ENCODE results near the gene POC1B.
A peak's percentile ranks its signal among the peaks of the same experiment; 100 is the strongest.

The POC1B gene

DNA sequence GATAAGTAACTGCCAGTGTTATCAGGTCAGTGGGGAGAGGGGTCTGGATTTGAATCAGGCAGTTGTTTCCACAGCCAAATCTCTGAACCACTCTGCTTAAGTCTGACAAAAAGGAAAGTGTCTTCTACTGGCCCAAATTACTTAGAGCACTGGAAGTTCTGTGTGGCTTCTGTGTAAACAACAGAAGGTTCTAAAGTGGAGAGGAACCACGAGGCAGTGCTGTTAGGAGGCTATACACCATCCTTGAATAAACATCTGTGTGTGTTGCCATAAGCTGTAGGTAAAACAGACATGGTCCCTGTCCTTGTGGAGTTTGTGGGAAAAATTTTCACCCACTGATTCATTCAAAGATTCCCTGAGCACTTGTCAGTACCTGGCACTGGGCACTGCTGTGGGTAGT is 51.2 kb downstream of the POC1B start:
- Histone ChIP-seq H2BK5ac (ENCODE audit: low read length) (no peak overlapping the region), H3K27ac (ENCODE audit: low read depth, low read length) (no peak overlapping the region), H3K4ac (ENCODE audit: low read depth, low read length) (no peak overlapping the region), H3K79me2 (ENCODE audit: control insufficient read depth, insufficient read depth, low read length) (no peaks in the 10 kb centered on the region), H4K8ac (ENCODE audit: low read depth, low read length) (no peak overlapping the region), H3K4me2 (ENCODE audit: low read length) (no peak overlapping the region), H3K23ac (ENCODE audit: low read length) (no peak overlapping the region), H3K4me3 (ENCODE audit: low read length) (no peak overlapping the region), H3K36me3 (ENCODE audit: control insufficient read depth, insufficient read depth, low read length) (no peaks in the 10 kb centered on the region), H3K27me3 (ENCODE audit: insufficient read depth, low read length, poor library complexity) (no peaks in the 10 kb centered on the region), H3K18ac (ENCODE audit: low read length) (no peak overlapping the region), H3K9ac (ENCODE audit: low read length) (no peak overlapping the region), H2BK15ac (replicated peaks; ENCODE audit: low read depth) (no peak overlapping the region), H2AK5ac (ENCODE audit: low read length) (no peak overlapping the region), H4K5ac (ENCODE audit: low read length) (no peak overlapping the region), H3K56ac (ENCODE audit: low read length) (no peak overlapping the region), H2BK120ac (ENCODE audit: low read depth, low read length) (no peak overlapping the region), H3K4me1 (ENCODE audit: control insufficient read depth, low read depth, low read length) (no peaks in the 10 kb centered on the region), H3K79me1 (ENCODE audit: low read length) (no peaks in the 10 kb centered on the region)
- WGBS (ENCODE audit: extremely low coverage, insufficient coverage, low lambda C conversion rate): no CpG with 5 or more reads among the region's 1 CpG
- DNase-seq: no peak

DNA sequence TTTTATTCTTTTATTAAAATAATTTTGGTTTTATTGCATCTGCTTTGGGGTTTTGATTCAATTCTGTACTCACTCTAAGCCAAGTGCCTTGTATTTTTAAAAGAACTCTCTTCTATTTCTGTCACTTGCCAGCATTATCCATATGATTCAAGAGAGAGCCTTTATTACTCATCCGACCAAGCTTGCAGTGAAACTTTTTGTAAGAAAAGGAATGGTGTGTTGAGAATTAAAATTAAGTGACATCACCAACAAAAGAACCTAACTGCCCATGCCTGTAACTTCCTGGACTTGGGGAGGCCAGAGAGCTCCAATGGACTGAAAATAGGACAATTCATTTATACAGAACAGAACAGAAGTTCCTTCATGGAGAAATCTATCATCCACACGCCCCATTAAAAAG is 53.3 kb downstream of the POC1B start:
- Histone ChIP-seq H4K5ac (ENCODE audit: low read length) (no peak overlapping the region), H3K4ac (ENCODE audit: low read depth, low read length) (no peak overlapping the region), H3K27me3 (ENCODE audit: insufficient read depth, low read length, poor library complexity) (no peaks in the 10 kb centered on the region), H2AK5ac (ENCODE audit: low read length) (no peak overlapping the region), H3K4me3 (ENCODE audit: low read length) (no peak overlapping the region), H3K79me2 (ENCODE audit: control insufficient read depth, insufficient read depth, low read length) (no peaks in the 10 kb centered on the region), H2BK15ac (replicated peaks; ENCODE audit: low read depth) (no peak overlapping the region), H2BK120ac (ENCODE audit: low read depth, low read length) (no peak overlapping the region), H3K23ac (ENCODE audit: low read length) (no peak overlapping the region), H3K36me3 (ENCODE audit: control insufficient read depth, insufficient read depth, low read length) (no peaks in the 10 kb centered on the region), H2BK5ac (ENCODE audit: low read length) (no peak overlapping the region), H4K8ac (ENCODE audit: low read depth, low read length) (no peak overlapping the region), H3K79me1 (ENCODE audit: low read length) (no peaks in the 10 kb centered on the region), H3K18ac (ENCODE audit: low read length) (no peak overlapping the region), H3K56ac (ENCODE audit: low read length) (no peak overlapping the region), H3K27ac (ENCODE audit: low read depth, low read length) (no peak overlapping the region), H3K4me1 (ENCODE audit: control insufficient read depth, low read depth, low read length) (no peaks in the 10 kb centered on the region), H3K9ac (ENCODE audit: low read length) (no peak overlapping the region), H3K4me2 (ENCODE audit: low read length) (no peak overlapping the region)
- no CpG with 5 or more reads among the region's 2 CpGs for WGBS (ENCODE audit: extremely low coverage, insufficient coverage, low lambda C conversion rate)
- no peak for DNase-seq

DNA sequence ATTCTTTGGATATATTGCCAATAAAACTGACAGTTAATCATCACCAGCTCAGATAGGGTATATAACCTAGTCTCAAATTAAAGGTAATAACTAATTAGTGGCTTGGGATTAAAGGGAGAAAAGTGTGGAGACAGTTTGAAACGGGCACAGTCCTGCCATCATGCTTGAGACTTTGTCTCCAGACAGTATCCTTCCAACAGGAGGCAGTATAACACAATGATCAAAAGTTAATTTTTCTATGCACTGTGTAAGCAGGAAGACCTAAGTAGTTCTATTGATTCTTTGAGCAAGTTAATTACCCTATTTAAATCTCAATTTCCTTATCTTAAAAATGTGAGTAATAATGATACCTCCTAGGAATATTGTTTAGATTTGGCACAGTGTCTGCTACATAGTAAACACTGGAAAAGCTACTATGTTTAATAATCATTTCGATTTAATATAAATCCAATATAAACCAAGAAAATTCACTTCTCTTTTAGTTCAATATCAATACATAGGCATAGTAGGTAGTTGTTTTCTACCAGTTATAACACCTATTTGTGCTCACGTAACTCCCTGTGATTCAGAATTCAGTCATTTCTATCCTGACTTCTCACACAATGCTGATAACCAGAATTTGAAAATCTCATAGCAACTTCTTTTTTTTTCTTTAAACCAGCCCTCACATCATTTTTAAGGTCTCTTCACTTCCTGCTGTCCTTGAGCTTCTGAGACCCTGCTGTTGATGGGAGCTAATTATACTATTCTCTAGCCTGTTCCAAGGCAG is 54.9 kb downstream of the POC1B start:
- Histone ChIP-seq H3K36me3 (ENCODE audit: control insufficient read depth, insufficient read depth, low read length) (no peaks in the 10 kb centered on the region), H2BK5ac (ENCODE audit: low read length) (no peak overlapping the region), H2BK15ac (replicated peaks; ENCODE audit: low read depth) (no peak overlapping the region), H3K23ac (ENCODE audit: low read length) (no peak overlapping the region), H3K56ac (ENCODE audit: low read length) (no peak overlapping the region), H3K27me3 (ENCODE audit: insufficient read depth, low read length, poor library complexity) (no peaks in the 10 kb centered on the region), H2AK5ac (ENCODE audit: low read length) (no peak overlapping the region), H2BK120ac (ENCODE audit: low read depth, low read length) (no peak overlapping the region), H3K9ac (ENCODE audit: low read length) (no peak overlapping the region), H4K8ac (ENCODE audit: low read depth, low read length) (no peak overlapping the region), H3K4me2 (ENCODE audit: low read length) (no peak overlapping the region), H4K5ac (ENCODE audit: low read length) (no peak overlapping the region), H3K18ac (ENCODE audit: low read length) (no peak overlapping the region), H3K4ac (ENCODE audit: low read depth, low read length) (no peak overlapping the region), H3K27ac (ENCODE audit: low read depth, low read length) (no peak overlapping the region), H3K79me1 (ENCODE audit: low read length) (no peaks in the 10 kb centered on the region), H3K4me1 (ENCODE audit: control insufficient read depth, low read depth, low read length) (no peaks in the 10 kb centered on the region), H3K4me3 (ENCODE audit: low read length) (no peak overlapping the region), H3K79me2 (ENCODE audit: control insufficient read depth, insufficient read depth, low read length) (no peaks in the 10 kb centered on the region)
- WGBS (ENCODE audit: extremely low coverage, insufficient coverage, low lambda C conversion rate): 100% methylated on average over 1 of the region's 3 CpGs
- DNase-seq: peak; percentile 58

DNA sequence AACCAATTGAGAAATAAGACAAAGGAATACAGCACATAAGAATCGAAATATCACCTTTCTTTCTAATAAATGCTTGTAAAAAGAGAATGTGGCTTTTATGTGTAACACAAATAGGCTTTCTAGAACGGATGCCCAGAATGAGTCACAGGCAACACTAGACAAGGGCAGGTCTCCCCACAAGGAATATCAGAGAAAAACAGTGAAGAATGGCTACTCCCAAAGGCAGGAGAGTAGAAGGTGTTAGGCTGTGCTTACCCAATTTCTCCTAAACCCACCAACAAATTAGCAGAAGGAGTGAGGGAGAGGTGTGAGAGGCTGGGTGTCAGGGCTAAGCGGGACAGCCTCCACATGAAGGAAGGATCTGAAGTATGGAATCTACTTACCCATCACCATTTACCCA is 56.5 kb downstream of the POC1B start:
- WGBS (ENCODE audit: extremely low coverage, insufficient coverage, low lambda C conversion rate): no CpG with 5 or more reads among the region's 3 CpGs
- H3K56ac ChIP-seq (ENCODE audit: low read length): no peak overlapping the region
- no peak overlapping the region for H3K27ac ChIP-seq (ENCODE audit: low read depth, low read length)

DNA sequence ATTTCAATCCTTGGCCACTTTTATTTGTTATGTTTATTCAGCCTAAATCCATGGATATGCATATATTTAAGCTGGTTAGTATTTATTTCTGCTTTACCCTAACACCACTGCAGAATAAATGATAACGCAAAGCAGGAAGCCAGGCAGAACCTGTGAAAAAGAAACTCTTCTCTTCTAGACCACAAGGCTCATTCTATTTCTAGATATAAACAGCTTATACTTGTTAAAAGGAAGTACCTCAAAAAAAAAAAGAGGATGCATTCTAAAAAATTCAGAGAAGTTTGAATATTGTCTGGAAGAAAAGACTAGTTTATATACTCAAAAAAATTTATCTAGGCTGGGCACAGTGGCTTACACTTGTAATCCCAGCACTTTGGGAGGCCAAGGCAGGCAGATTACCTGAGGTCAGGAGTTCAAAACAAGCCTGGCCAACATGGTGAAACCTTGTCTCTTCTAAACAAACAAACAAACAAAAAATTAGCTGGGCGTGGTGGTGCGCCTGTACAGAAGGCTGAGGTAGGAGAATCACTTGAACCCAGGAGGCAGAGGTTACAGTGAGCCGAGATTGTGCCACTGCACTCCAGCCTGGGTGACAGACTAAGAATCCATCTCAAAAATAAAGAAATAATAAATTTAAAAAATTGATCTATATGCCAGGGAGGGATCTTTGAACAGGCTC is 57.1 kb downstream of the POC1B start:
- Histone ChIP-seq H2BK15ac (replicated peaks; ENCODE audit: low read depth) (no peak overlapping the region), H3K79me1 (ENCODE audit: low read length) (no peaks in the 10 kb centered on the region), H3K36me3 (ENCODE audit: control insufficient read depth, insufficient read depth, low read length) (no peaks in the 10 kb centered on the region), H2AK5ac (ENCODE audit: low read length) (no peak overlapping the region), H3K9ac (ENCODE audit: low read length) (no peak overlapping the region), H3K4ac (ENCODE audit: low read depth, low read length) (no peak overlapping the region), H4K8ac (ENCODE audit: low read depth, low read length) (no peak overlapping the region), H3K18ac (ENCODE audit: low read length) (no peak overlapping the region), H3K4me1 (ENCODE audit: control insufficient read depth, low read depth, low read length) (no peaks in the 10 kb centered on the region), H3K4me3 (ENCODE audit: low read length) (no peak overlapping the region), H4K5ac (ENCODE audit: low read length) (no peak overlapping the region), H3K27me3 (ENCODE audit: insufficient read depth, low read length, poor library complexity) (no peaks in the 10 kb centered on the region), H2BK120ac (ENCODE audit: low read depth, low read length) (no peak overlapping the region), H3K56ac (ENCODE audit: low read length) (no peak overlapping the region), H3K27ac (ENCODE audit: low read depth, low read length) (no peak overlapping the region), H3K23ac (ENCODE audit: low read length) (no peak overlapping the region), H3K79me2 (ENCODE audit: control insufficient read depth, insufficient read depth, low read length) (no peaks in the 10 kb centered on the region), H2BK5ac (ENCODE audit: low read length) (no peak overlapping the region), H3K4me2 (ENCODE audit: low read length) (no peak overlapping the region)
- DNase-seq: no peak
- WGBS (ENCODE audit: extremely low coverage, insufficient coverage, low lambda C conversion rate): no CpG with 5 or more reads among the region's 4 CpGs

More for the DNA sequence above, 56.5 kb downstream of the POC1B start:
- Histone ChIP-seq H2BK5ac (ENCODE audit: low read length) (no peak overlapping the region), H3K4me1 (ENCODE audit: control insufficient read depth, low read depth, low read length) (no peaks in the 10 kb centered on the region), H3K18ac (ENCODE audit: low read length) (no peak overlapping the region), H3K4me3 (ENCODE audit: low read length) (no peak overlapping the region), H3K9ac (ENCODE audit: low read length) (no peak overlapping the region), H3K79me2 (ENCODE audit: control insufficient read depth, insufficient read depth, low read length) (no peaks in the 10 kb centered on the region), H3K27me3 (ENCODE audit: insufficient read depth, low read length, poor library complexity) (no peaks in the 10 kb centered on the region), H3K36me3 (ENCODE audit: control insufficient read depth, insufficient read depth, low read length) (no peaks in the 10 kb centered on the region), H3K4ac (ENCODE audit: low read depth, low read length) (no peak overlapping the region), H4K5ac (ENCODE audit: low read length) (no peak overlapping the region), H2BK15ac (replicated peaks; ENCODE audit: low read depth) (no peak overlapping the region), H2BK120ac (ENCODE audit: low read depth, low read length) (no peak overlapping the region), H2AK5ac (ENCODE audit: low read length) (no peak overlapping the region), H4K8ac (ENCODE audit: low read depth, low read length) (no peak overlapping the region), H3K79me1 (ENCODE audit: low read length) (no peaks in the 10 kb centered on the region), H3K23ac (ENCODE audit: low read length) (no peak overlapping the region), H3K4me2 (ENCODE audit: low read length) (no peak overlapping the region)
- no peak for DNase-seq
